ENCODE measurements around the gene SOST. TPM values are rescaled to one million over a fixed set of nuclear protein-coding genes. Genes with fewer than 3 reads are reported as not detected.

SOST gene
- total and polyA plus RNA-seq, 2 donors (not counting 3 experiments of a cell fraction or from before 2014, with no cell fraction given), result not detected

- CTCF ChIA-PET, result interaction anchor here (1.0 kb wide), 1 partner anchor 141 kb away, joined by 4 read pairs; no protein-coding TSS in a partner anchor
- H4K20me1 ChIP-seq (replicated peaks; ENCODE audit: control insufficient read depth, extremely low read depth, insufficient read depth, low read length), result no peaks in the 10 kb centered on the region
- H2AFZ ChIP-seq (ENCODE audit: low read depth, low read length), result no peak overlapping the region
- intact Hi-C loops (cut with micrococcal nuclease), result no loop called here
- TF ChIP-seq CTCF (IDR thresholded peaks at IDR 0.05; ENCODE audit: extremely low read depth in 1 of 2, insufficient read depth in 1 of 2, low read depth in 1 of 2, low read length in 2 of 2) (no peak), FOS (IDR thresholded peaks at IDR 0.05; ENCODE audit: borderline replicate concordance, insufficient read depth, low read length) (no peak), MAX (IDR thresholded peaks at IDR 0.05; ENCODE audit: insufficient read depth, insufficient read length) (no peak), GATA2 (IDR thresholded peaks at IDR 0.05; ENCODE audit: insufficient read depth, insufficient read length, low read depth, low read length) (no peak), EZH2 (IDR thresholded peaks at IDR 0.05; ENCODE audit: borderline replicate concordance, low read depth, low read length, severe bottlenecking) (no peak), POLR2A (IDR thresholded peaks at IDR 0.05; ENCODE audit: low read depth, low read length) (no peak), MYC (IDR thresholded peaks at IDR 0.05; ENCODE audit: low read depth, low read length) (no peak), JUN (IDR thresholded peaks at IDR 0.05; ENCODE audit: borderline replicate concordance, insufficient read depth, insufficient read length, low read depth) (no peak), POLR2AphosphoS5 (IDR thresholded peaks at IDR 0.05; ENCODE audit: insufficient read depth, low read depth, low read length) (no peak)
- peaks cover 22% of the 10 kb centered on the region for H3K4me1 ChIP-seq (ENCODE audit: control insufficient read depth, extremely low read depth, insufficient read depth, low read length)
- dilution Hi-C loops (cut with MboI; ENCODE audit: extremely low pct_ligation_motif_present, low sequenced_read_pairs), result no loop called here
- H3K9ac ChIP-seq (replicated peaks; ENCODE audit: extremely low read depth, insufficient read depth, low read length), result no peak overlapping the region
- BruUV-seq (replicated peaks), result no TSS peak
- no peak overlapping the region for H3K27ac ChIP-seq (ENCODE audit: insufficient read depth, low read depth, low read length)
- POLR2A ChIA-PET, result interaction anchor here (0.6 kb wide), 1 partner anchor 230 kb away, joined by 5 read pairs; no protein-coding TSS in a partner anchor
- no peaks in the 10 kb centered on the region for H3K9me3 ChIP-seq (replicated peaks; ENCODE audit: control insufficient read depth, insufficient read depth, low read length)
- no peak overlapping the region for H3K4me3 ChIP-seq (replicated peaks in 1 of 3; ENCODE audit: insufficient read depth in 1 of 3, low read depth in 1 of 3, low read length in 3 of 3)
- H3K79me2 ChIP-seq (ENCODE audit: control insufficient read depth, insufficient read depth, low read length), result no peaks in the 10 kb centered on the region
- FAIRE-seq, result no peak
- no peaks in the 10 kb centered on the region for H3K36me3 ChIP-seq (ENCODE audit: control insufficient read depth in 2 of 2, extremely low read depth in 1 of 2, insufficient read depth in 2 of 2, low read length in 2 of 2)
- no peak for DNase-seq (ENCODE audit: low read depth, low spot score)
- H3K27me3 ChIP-seq (ENCODE audit: control insufficient read depth in 2 of 2, insufficient read depth in 2 of 2, low read length in 2 of 2), result no peaks in the 10 kb centered on the region
- H3K9me1 ChIP-seq (replicated peaks; ENCODE audit: control insufficient read depth, extremely low read depth, insufficient read depth, low read length), result no peaks in the 10 kb centered on the region
- no peak overlapping the region for H3K4me2 ChIP-seq (ENCODE audit: insufficient read depth, low read length)
Observed at GRCh38 chr17:43717913-43718312, 40.7 kb downstream of the SOST start.
